ENCODE data around the gene ZFAND5. TPM values are rescaled to one million over a fixed set of nuclear protein-coding genes. Genes with fewer than 3 reads are reported as not detected.

Gene ZFAND5
- total RNA-seq, 1 donor from 2014 or later = 183 TPM

DNA sequence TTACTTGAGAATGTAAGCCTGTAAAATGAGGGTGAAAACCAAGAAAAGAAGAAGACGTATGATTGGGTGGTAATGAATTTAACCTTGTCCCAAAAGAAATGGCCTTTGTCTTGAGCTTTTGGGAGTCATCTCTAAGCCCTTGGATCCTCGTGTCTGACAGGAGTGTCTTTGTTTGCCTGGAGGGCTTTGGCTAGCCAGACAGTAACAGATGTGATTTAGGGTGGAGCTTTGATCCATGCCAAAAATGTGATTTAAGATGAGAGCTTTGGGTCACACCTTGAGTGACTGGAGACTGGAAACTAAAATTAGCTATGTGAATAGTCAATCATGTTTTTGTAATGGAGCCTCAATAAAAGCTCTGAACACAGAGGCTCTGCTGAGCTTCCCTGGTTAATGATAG, 25.9 kb upstream of the ZFAND5 start:
- Mint-ChIP-seq H3K9me3 (ENCODE audit: low read depth) (no peaks in the 10 kb centered on the region), H3K36me3 (ENCODE audit: insufficient read depth) (no peaks in the 10 kb centered on the region), H3K27me3 (no peaks in the 10 kb centered on the region), H3K4me1 (ENCODE audit: low read depth) (no peaks in the 10 kb centered on the region), H3K4me3 (ENCODE audit: low read depth) (no peak overlapping the region), H3K27ac (no peak overlapping the region)
- TF ChIP-seq, protein P1, sequence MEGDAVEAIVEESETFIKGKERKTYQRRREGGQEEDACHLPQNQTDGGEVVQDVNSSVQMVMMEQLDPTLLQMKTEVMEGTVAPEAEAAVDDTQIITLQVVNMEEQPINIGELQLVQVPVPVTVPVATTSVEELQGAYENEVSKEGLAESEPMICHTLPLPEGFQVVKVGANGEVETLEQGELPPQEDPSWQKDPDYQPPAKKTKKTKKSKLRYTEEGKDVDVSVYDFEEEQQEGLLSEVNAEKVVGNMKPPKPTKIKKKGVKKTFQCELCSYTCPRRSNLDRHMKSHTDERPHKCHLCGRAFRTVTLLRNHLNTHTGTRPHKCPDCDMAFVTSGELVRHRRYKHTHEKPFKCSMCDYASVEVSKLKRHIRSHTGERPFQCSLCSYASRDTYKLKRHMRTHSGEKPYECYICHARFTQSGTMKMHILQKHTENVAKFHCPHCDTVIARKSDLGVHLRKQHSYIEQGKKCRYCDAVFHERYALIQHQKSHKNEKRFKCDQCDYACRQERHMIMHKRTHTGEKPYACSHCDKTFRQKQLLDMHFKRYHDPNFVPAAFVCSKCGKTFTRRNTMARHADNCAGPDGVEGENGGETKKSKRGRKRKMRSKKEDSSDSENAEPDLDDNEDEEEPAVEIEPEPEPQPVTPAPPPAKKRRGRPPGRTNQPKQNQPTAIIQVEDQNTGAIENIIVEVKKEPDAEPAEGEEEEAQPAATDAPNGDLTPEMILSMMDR (IDR thresholded peaks at IDR 0.05; ENCODE audit: unreplicated experiment) = no peak
- DNase-seq (ENCODE audit: low spot score, unreplicated experiment) = no peak

DNA sequence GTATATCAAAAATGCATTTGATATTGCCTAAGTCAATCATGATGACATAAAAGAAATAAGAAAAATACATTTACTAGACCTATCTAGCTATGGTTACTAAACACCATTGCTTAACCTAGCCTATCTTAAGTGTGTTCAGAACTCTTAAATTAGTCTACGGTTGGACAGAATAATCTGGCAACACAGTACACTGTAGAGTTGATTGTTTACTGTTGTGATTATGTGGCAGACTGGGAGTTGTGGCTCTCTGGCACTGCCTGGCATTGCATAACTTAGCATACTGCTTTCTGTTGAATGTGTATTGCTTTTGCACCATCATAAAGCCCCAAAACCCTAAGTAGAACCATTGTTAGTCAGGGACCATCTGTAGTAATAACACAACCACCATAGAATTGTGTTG, 21.2 kb upstream of the ZFAND5 start:
- Mint-ChIP-seq H3K4me3 (ENCODE audit: low read depth) (no peak overlapping the region), H3K4me1 (ENCODE audit: low read depth) (no peaks in the 10 kb centered on the region), H3K27ac (no peak overlapping the region), H3K36me3 (ENCODE audit: insufficient read depth) (no peaks in the 10 kb centered on the region), H3K9me3 (ENCODE audit: low read depth) (no peaks in the 10 kb centered on the region), H3K27me3 (no peaks in the 10 kb centered on the region)
- no peak for DNase-seq (ENCODE audit: low spot score, unreplicated experiment)
- TF ChIP-seq, protein P1 (IDR thresholded peaks at IDR 0.05; ENCODE audit: unreplicated experiment) = no peak

DNA sequence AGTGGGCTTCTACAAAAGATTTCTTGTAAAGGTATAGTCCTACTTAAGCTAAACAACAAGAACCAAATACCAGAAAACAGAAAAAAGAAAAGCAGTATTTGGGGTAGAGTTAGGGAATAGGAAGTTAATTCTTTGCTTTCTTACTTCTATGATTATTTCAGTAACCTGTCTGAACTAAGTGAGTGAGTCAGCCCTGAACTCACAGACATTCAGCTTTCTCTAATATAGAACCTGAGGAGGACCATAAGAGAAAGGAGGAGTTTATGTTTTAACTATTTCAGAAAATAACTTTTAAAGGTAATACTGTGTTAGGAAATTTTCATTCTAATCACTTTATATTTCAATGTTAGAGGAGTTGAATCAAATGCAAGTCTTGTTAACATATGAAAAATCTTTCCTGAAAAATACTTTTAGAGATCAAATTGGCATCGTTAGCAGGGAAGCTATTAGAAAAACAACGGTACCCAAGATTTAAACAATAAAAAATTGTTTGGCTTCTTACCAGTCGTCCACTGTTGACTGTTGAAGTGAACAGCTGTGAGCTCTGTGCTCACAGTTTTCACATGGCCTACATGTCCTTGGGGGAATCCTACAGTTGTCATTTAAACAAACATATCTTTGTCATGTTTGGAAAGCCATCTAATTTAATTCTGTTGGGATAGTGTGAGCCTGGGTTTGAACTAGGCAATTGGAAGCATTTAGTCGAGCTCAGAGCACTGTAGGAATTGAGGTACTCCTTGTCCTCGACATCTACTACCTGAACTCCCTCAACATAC, 19.9 kb upstream of the ZFAND5 start:
- Mint-ChIP-seq H3K36me3 (ENCODE audit: insufficient read depth) (no peaks in the 10 kb centered on the region), H3K27ac (no peak overlapping the region), H3K4me1 (ENCODE audit: low read depth) (no peaks in the 10 kb centered on the region), H3K27me3 (no peaks in the 10 kb centered on the region), H3K4me3 (ENCODE audit: low read depth) (no peak overlapping the region), H3K9me3 (ENCODE audit: low read depth) (no peaks in the 10 kb centered on the region)
- TF ChIP-seq, protein P1 (IDR thresholded peaks at IDR 0.05; ENCODE audit: unreplicated experiment) = no peak
- DNase-seq (ENCODE audit: low spot score, unreplicated experiment) = no peak

DNA sequence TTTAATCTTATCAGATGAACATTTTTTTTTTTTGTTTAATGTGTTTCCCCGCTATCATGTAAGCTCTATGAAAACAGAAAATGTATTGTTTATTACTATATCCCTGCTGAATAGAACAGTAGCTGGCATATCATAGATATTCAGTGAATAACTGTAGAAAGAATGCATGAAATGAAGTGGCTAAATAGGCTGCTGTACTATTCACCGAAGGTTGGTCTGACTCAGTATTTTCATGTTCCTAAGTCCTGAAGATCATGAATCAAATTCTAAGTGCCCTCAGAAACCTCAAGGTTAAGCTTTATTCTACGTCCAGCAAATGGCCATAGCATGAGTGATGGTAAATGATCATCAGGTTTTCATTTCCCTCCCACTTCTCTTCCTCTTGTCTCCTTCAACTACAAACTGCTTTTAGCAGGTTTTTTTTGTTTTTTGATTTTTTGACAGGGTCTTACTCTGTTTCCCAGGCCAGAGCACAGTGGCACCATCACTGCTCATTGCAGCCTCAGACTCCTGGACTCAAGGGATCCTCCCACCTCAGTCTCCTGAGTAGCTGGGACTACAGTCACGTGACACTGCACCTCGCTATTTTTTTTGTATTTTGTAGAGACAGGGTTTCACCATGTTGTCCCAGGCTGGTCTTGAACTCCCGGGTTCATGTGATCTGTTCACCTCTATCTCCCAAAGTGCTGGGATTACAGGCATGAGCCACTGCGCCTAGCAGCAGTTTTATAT, 19.1 kb upstream of the ZFAND5 start:
- H3K4me3 Mint-ChIP-seq (ENCODE audit: low read depth) = no peak overlapping the region
- TF ChIP-seq, protein P1 (IDR thresholded peaks at IDR 0.05; ENCODE audit: unreplicated experiment) = no peak
- no peak overlapping the region for H3K27ac Mint-ChIP-seq
- no peaks in the 10 kb centered on the region for H3K9me3 Mint-ChIP-seq (ENCODE audit: low read depth)
- no peaks in the 10 kb centered on the region for H3K4me1 Mint-ChIP-seq (ENCODE audit: low read depth)
- no peaks in the 10 kb centered on the region for H3K27me3 Mint-ChIP-seq
- H3K36me3 Mint-ChIP-seq (ENCODE audit: insufficient read depth) = no peaks in the 10 kb centered on the region
- no peak for DNase-seq (ENCODE audit: low spot score, unreplicated experiment)

DNA sequence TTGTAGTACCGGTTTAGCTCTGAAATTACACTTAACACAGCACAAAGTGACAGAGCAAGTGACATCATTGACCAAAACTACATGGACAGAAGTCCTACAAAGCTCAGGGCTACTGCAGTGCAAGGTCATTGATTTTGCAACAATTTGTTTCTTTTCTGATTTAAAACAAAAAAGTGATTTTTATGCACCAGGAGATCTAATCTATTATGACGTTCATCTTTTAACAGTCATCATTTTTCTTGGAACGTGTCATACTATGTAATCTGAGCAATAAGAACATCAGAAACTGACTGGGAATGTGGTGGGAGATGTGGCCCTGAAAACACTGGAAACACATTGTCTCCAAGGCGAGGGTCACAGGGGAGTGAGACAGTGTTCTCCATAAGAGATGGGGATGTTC, 17.4 kb upstream of the ZFAND5 start:
- TF ChIP-seq, protein P1 (IDR thresholded peaks at IDR 0.05; ENCODE audit: unreplicated experiment) = no peak
- no peaks in the 10 kb centered on the region for H3K27me3 Mint-ChIP-seq
- no peaks in the 10 kb centered on the region for H3K9me3 Mint-ChIP-seq (ENCODE audit: low read depth)
- no peak overlapping the region for H3K4me3 Mint-ChIP-seq (ENCODE audit: low read depth)
- H3K4me1 Mint-ChIP-seq (ENCODE audit: low read depth) = no peaks in the 10 kb centered on the region
- no peak overlapping the region for H3K27ac Mint-ChIP-seq
- no peaks in the 10 kb centered on the region for H3K36me3 Mint-ChIP-seq (ENCODE audit: insufficient read depth)
- DNase-seq (ENCODE audit: low spot score, unreplicated experiment) = no peak

Measured in progenitor cell of endocrine pancreas (in vitro differentiated cells).